ENCODE measurements around the gene SLC38A9.

- TF ChIP-seq POLR2AphosphoS5 (IDR thresholded peaks at IDR 0.05; ENCODE audit: low read depth, low read length) (no peak), POLR2A (IDR thresholded peaks at IDR 0.05; ENCODE audit: low read depth, low read length) (no peak)
Observed at GRCh38 chr5:55604611-55605067, 107.5 kb downstream of the SLC38A9 start.
